Ovary (tissue), 9 donors: ENCODE data around the gene TBX1. TPM values are rescaled to one million over a fixed set of nuclear protein-coding genes. Genes with fewer than 3 reads are reported as not detected.

Experiments
- DNase-seq, 5 donors: peaks; one replicate each; pipeline ENCODE4 v3.0.0-alpha.2; 2019 to 2020
- H3K27ac ChIP-seq, 2 donors: fragments of 200-600 bp; one replicate each; pipeline versions ENCODE4 v1.5.1 to v1.8.0; 2019 to 2022
- H3K27me3 ChIP-seq: fragments of 200-600 bp; one replicate; pipeline ENCODE4 v1.8.0; 2022
- H3K36me3 ChIP-seq: fragments of 200-600 bp; sonication (generic); one replicate; pipeline ENCODE4 v1.5.1; 2019
- H3K4me1 ChIP-seq: one replicate; pipeline ENCODE4 v1.8.1; 2013; ENCODE audit warnings: mild to moderate bottlenecking, moderate library complexity; ENCODE audit not compliant: insufficient read depth
- H3K4me3 ChIP-seq: fragments of 200-600 bp; sonication (generic); one replicate; pipeline ENCODE4 v1.5.1; 2017
- H3K9me3 ChIP-seq, 2 donors: fragments of 200-600 bp in 1 of 2; sonication (generic) in 1 of 2; one replicate each; pipeline versions ENCODE4 v1.5.1 to v1.8.1; 2013 to 2019; ENCODE audit warnings: mild to moderate bottlenecking in 1 of 2, moderate library complexity in 1 of 2
- EP300 ChIP-seq: sonication (generic); formaldehyde crosslinking; IDR thresholded peaks from one replicate; pipeline ENCODE4 v1.6.1; 2017; ENCODE audit warnings: antibody characterized with exemption
- POLR2A ChIP-seq: fragments of 450-650 bp; IDR thresholded peaks from one replicate; pipeline ENCODE4 v1.6.1; 2017; ENCODE audit warnings: antibody characterized with exemption, mild to moderate bottlenecking, moderate library complexity
- WGBS, 3 donors: extraction: QIAGEN DNeasy Blood & Tissue Kit in 1 of 3; methylation state at CpG; one replicate each; pipeline versions ENCODE4 v1.1.5 to v1.1.7; 2013 to 2017; 5-methylcytosine and 5-hydroxymethylcytosine counted together
- intact Hi-C, 4 donors: fragments of 100-400 bp; cut with DNase I; formaldehyde crosslinking; loops; one replicate each; pipeline versions ENCODE4 v1.11.0 to v1.15.1; 2022 to 2023
- polyA plus RNA-seq, 2 donors: library from polyadenylated mRNA; stranded (reverse); fragments of 200-250 nt in 1 of 2; fragments of 350-450 nt in 1 of 2; fragmentation: Illumina TruSeq in 1 of 2; extraction: RNeasy Lipid Tissue Mini Kit (QIAGEN cat#74804) in 1 of 2; gene quantifications; one replicate each; pipeline ENCODE4 v1.2.3, GENCODE V29; 2013 to 2014
- total RNA-seq, 7 donors: library from RNA; depleted of rRNA in 2 of 7; stranded (reverse); fragments of >200 nt in 2 of 7; fragmentation: NEBNext Ultra II Directional in 3 of 7; extraction: Animal tissue kit (Norgen Biotek cat#: 25700) in 3 of 7; gene quantifications; one replicate each; pipeline versions ENCODE4 v1.1.0 to v1.2.4, GENCODE V29; 2016 to 2023
- TF ChIP-seq, protein P1 (sequence below), 3 donors: fragments of 450-650 bp in 2 of 3; fragments of 200-600 bp in 1 of 3; IDR thresholded peaks; one replicate each; pipeline versions ENCODE4 v1.5.1 to v1.8.0; 2016 to 2022; ENCODE audit warnings: antibody characterized with exemption in 3 of 3, mild to moderate bottlenecking in 1 of 3
- donor health status: DM: no; HTN: no; CAD: no; lungs with moderate emphysema.
- donor health status: DM: no; HTN: no; CAD: no.
- donor health status: Bipolar disorder and iron deficiency.
- donor health status: DM: yes; HTN: yes; CAD: no.
- donor health status: DM: no; HTN: no; CAD: no.
- donor health status: DM: yes; HTN: yes; CAD: no.

TBX1 gene
- total and polyA plus RNA-seq, 9 donors = 1.2 to 23.8 (median 2.9) TPM; not detected in 1

- H3K27ac ChIP-seq = no peak overlapping the region
- no peaks in the 10 kb centered on the region for H3K4me1 ChIP-seq
- no peaks in the 10 kb centered on the region for H3K36me3 ChIP-seq
- H3K27me3 ChIP-seq = peaks cover 4% of the 10 kb centered on the region
- no peak overlapping the region for H3K4me3 ChIP-seq
- H3K9me3 ChIP-seq = no peaks in the 10 kb centered on the region
- 87 to 96% (median 88%) methylated on average over 14 of the region's 14 CpGs for WGBS, 3 donors
- no peak for DNase-seq
- TF ChIP-seq, protein P1, sequence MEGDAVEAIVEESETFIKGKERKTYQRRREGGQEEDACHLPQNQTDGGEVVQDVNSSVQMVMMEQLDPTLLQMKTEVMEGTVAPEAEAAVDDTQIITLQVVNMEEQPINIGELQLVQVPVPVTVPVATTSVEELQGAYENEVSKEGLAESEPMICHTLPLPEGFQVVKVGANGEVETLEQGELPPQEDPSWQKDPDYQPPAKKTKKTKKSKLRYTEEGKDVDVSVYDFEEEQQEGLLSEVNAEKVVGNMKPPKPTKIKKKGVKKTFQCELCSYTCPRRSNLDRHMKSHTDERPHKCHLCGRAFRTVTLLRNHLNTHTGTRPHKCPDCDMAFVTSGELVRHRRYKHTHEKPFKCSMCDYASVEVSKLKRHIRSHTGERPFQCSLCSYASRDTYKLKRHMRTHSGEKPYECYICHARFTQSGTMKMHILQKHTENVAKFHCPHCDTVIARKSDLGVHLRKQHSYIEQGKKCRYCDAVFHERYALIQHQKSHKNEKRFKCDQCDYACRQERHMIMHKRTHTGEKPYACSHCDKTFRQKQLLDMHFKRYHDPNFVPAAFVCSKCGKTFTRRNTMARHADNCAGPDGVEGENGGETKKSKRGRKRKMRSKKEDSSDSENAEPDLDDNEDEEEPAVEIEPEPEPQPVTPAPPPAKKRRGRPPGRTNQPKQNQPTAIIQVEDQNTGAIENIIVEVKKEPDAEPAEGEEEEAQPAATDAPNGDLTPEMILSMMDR (IDR thresholded peaks at IDR 0.05) = no peak
- intact Hi-C loops = no loop called here
Measured at GRCh38 chr22:19751497-19752245, 8.9 kb upstream of the TBX1 start.

DNA sequence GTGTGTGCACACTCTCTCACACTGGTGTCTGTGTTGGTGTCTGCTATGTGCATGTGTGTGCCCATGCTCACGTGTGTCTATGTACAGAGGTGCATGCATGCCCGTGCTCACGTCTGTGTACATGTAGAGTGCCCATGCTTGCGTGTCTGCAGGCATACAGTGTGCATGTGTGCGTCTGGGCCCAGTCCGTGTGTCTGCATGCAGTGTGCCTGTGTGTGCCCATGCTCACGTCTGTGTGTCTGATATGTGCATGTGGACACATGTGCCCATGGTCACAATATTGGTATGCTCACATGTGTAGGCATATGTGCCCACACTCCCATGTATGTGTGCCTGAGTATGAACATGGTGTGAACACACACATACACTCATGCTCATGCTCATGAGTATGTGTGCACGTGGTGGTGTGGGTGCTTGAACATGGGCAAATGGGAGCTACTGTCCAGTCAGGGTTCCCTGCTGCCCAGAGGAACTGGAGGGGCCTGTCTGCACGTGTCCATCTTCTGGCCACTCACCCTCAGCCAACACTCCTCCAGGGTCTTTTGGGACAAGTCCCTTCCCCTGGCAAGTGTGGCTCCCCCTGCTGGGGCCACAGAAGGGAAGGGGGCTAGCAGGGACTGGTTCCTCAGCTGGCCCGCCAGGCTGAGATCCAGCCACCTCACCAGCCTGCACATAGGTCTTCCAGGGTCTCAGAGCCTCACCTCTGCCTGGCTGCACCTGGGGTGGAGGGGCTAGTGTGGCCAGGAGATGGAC lies 7.3 kb upstream of the TBX1 start:
- WGBS, 3 donors = 82 to 84% (median 83%) methylated on average over 10 of the region's 10 CpGs
- H3K4me3 ChIP-seq = no peak overlapping the region
- H3K27me3 ChIP-seq = peaks cover 4% of the 10 kb centered on the region
- no peak overlapping the region for H3K27ac ChIP-seq
- intact Hi-C loops = no loop called here
- H3K4me1 ChIP-seq = no peaks in the 10 kb centered on the region
- no peaks in the 10 kb centered on the region for H3K36me3 ChIP-seq
- H3K9me3 ChIP-seq = no peaks in the 10 kb centered on the region
- DNase-seq = no peak
- TF ChIP-seq, protein P1 (IDR thresholded peaks at IDR 0.05) = no peak
- TF ChIP-seq EP300 (no peak), POLR2A (no peak)

DNA sequence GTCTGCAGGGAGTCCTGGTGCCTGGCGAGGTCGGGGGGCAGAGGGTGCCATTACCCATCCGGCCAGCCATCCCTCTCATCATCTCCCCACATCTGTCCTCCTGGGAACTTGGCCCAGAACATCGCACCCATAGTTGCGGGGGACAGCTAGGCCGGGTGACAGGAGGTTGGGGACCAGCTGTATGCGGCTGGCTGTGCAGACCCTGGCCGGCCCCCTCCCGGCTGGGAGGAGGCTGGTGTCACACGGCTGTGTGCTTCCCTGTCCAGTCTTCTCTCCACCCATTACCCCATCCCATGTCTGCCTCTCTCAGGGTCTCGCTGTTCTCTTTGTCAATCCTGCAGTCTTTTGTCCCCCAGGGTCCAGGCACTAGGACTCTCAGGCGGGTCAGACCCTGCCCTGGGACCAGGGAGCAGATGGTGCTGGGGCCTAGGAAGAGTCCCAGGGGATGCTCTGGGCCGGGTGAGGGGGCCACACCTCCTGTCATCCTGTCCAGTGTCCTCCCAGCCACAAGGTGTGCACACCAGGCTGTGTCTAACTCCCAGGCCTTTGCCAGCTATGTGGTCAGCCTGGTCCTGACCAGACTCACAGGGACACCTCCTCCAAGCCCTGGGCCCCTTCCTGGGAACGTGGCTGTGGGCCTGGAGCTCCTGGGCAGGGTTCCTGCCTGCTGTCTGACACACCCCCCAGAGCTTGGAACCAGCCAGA lies 6.4 kb upstream of the TBX1 start:
- intact Hi-C loops = no loop called here
- Histone ChIP-seq H3K4me3 (no peak overlapping the region), H3K4me1 (no peaks in the 10 kb centered on the region), H3K27ac (no peak overlapping the region), H3K9me3 (no peaks in the 10 kb centered on the region), H3K36me3 (no peaks in the 10 kb centered on the region), H3K27me3 (peaks cover 8% of the 10 kb centered on the region)
- TF ChIP-seq POLR2A = no peak
- no peak for TF ChIP-seq EP300
- TF ChIP-seq, protein P1 (IDR thresholded peaks at IDR 0.05) = no peak
- WGBS, 3 donors = 63 to 71% (median 64%) methylated on average over 14 of the region's 14 CpGs
- DNase-seq = no peak

- Histone ChIP-seq H3K4me1 (no peaks in the 10 kb centered on the region), H3K9me3 (no peaks in the 10 kb centered on the region), H3K27ac (no peak overlapping the region), H3K27me3 (peaks cover 8% of the 10 kb centered on the region), H3K4me3 (no peak overlapping the region), H3K36me3 (no peaks in the 10 kb centered on the region)
- TF ChIP-seq, protein P1 (IDR thresholded peaks at IDR 0.05) = no peak
- TF ChIP-seq POLR2A = no peak
- TF ChIP-seq EP300 = no peak
- intact Hi-C loops = no loop called here
- no peak for DNase-seq
- WGBS, 3 donors = 13 to 23% (median 16%) methylated on average over 13 to 14 of the region's 14 CpGs
Measured at GRCh38 chr22:19754701-19755144, 5.9 kb upstream of the TBX1 start.
